ENCODE results near the gene ADNP2.

Gene ADNP2, protein sequence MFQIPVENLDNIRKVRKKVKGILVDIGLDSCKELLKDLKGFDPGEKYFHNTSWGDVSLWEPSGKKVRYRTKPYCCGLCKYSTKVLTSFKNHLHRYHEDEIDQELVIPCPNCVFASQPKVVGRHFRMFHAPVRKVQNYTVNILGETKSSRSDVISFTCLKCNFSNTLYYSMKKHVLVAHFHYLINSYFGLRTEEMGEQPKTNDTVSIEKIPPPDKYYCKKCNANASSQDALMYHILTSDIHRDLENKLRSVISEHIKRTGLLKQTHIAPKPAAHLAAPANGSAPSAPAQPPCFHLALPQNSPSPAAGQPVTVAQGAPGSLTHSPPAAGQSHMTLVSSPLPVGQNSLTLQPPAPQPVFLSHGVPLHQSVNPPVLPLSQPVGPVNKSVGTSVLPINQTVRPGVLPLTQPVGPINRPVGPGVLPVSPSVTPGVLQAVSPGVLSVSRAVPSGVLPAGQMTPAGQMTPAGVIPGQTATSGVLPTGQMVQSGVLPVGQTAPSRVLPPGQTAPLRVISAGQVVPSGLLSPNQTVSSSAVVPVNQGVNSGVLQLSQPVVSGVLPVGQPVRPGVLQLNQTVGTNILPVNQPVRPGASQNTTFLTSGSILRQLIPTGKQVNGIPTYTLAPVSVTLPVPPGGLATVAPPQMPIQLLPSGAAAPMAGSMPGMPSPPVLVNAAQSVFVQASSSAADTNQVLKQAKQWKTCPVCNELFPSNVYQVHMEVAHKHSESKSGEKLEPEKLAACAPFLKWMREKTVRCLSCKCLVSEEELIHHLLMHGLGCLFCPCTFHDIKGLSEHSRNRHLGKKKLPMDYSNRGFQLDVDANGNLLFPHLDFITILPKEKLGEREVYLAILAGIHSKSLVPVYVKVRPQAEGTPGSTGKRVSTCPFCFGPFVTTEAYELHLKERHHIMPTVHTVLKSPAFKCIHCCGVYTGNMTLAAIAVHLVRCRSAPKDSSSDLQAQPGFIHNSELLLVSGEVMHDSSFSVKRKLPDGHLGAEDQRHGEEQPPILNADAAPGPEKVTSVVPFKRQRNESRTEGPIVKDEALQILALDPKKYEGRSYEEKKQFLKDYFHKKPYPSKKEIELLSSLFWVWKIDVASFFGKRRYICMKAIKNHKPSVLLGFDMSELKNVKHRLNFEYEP

GRCh38 chr18:80108739-80109675, at the start of gene ADNP2:
ADNP2 (plus strand) TSS chr18:80109262; CDS start chr18:80117543, 8,281 bp downstream.
- peak; percentile 95 to 98 for DNase-seq (ENCODE audit: low read depth in 2 of 2)
- peak within 1 kb of the TSS; percentile 75 for H3K4me3 ChIP-seq (replicated peaks in 1 of 2; ENCODE audit: low read depth in 2 of 2, low read length in 2 of 2)
- TF ChIP-seq, protein P1, sequence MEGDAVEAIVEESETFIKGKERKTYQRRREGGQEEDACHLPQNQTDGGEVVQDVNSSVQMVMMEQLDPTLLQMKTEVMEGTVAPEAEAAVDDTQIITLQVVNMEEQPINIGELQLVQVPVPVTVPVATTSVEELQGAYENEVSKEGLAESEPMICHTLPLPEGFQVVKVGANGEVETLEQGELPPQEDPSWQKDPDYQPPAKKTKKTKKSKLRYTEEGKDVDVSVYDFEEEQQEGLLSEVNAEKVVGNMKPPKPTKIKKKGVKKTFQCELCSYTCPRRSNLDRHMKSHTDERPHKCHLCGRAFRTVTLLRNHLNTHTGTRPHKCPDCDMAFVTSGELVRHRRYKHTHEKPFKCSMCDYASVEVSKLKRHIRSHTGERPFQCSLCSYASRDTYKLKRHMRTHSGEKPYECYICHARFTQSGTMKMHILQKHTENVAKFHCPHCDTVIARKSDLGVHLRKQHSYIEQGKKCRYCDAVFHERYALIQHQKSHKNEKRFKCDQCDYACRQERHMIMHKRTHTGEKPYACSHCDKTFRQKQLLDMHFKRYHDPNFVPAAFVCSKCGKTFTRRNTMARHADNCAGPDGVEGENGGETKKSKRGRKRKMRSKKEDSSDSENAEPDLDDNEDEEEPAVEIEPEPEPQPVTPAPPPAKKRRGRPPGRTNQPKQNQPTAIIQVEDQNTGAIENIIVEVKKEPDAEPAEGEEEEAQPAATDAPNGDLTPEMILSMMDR (IDR thresholded peaks at IDR 0.05; ENCODE audit: low read depth, low read length) = no peak

DNA sequence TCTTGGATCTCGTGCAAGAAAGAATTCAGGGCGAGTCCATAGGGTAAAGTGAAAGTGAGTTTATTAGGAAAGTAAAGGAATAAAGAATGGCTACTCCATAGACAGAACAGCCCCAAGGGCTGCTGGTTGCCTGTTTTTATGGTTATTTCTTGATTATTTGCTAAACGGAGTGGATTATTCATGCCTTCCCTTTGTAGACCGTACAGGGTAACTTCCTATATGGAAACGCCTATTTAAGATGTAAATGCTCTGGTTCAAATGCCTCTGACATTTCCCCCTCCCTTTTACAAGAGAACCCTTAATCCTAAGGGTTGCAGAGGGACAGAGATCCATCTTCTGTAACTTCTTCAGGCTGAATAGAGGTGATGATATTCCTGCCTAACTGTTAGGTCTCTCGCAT, 49.1 kb upstream of the ADNP2 start:
- no peak for DNase-seq (ENCODE audit: low read depth in 2 of 2)
- TF ChIP-seq, protein P1 (IDR thresholded peaks at IDR 0.05; ENCODE audit: low read depth, low read length) = no peak
- H3K4me3 ChIP-seq (replicated peaks in 1 of 2; ENCODE audit: low read depth in 2 of 2, low read length in 2 of 2) = no peak overlapping the region

GRCh38 chr18:80065705-80066104, 43.4 kb upstream of the ADNP2 start:
- TF ChIP-seq, protein P1 (IDR thresholded peaks at IDR 0.05; ENCODE audit: low read depth, low read length) = no peak
- no peak for DNase-seq (ENCODE audit: low read depth in 2 of 2)
- no peak overlapping the region for H3K4me3 ChIP-seq (replicated peaks in 1 of 2; ENCODE audit: low read depth in 2 of 2, low read length in 2 of 2)

DNA sequence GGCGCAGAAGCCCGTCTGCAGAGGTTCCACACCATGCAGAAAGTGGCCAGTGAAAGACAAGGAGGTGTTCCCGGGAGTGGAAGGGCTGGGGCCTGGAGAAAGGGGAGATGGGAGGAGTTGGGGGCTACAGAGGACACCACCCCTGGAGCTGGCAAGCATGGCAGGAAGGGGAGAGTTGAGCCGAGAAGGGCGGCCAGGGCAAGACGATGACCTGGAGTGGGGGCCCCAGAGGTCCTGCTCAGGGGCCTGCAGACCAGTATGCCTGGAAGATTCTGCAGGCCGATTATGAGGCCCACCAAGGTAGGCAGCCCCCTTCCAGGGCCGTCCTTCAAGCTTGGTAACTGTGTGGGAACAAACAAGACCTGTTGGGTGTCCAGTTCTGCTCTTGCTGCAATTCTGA, 41.7 kb upstream of the ADNP2 start:
- no peak for DNase-seq (ENCODE audit: low read depth in 2 of 2)
- TF ChIP-seq, protein P1 (IDR thresholded peaks at IDR 0.05; ENCODE audit: low read depth, low read length) = no peak
- no peak overlapping the region for H3K4me3 ChIP-seq (replicated peaks in 1 of 2; ENCODE audit: low read depth in 2 of 2, low read length in 2 of 2)

DNA sequence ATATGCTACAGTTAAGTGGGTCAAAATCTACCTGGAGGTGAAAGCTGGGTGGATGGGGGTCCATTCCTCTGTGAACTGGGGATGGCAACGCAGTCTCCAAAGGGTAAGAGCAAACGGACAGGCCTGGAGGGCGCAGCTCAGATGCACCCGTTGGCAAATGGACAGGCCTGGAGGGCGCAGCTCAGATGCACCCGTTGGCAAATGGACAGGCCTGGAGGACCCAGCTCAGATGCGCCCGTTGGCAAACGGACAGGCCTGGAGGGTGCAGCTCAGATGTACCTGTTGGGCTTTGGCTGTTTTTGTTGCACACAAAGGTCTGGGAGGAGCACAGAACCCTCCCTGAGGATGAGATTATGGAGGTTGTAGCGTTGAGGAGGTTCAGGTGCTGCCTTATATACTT, 41.2 kb upstream of the ADNP2 start:
- no peak for DNase-seq (ENCODE audit: low read depth in 2 of 2)
- H3K4me3 ChIP-seq (replicated peaks in 1 of 2; ENCODE audit: low read depth in 2 of 2, low read length in 2 of 2) = no peak overlapping the region
- TF ChIP-seq, protein P1 (IDR thresholded peaks at IDR 0.05; ENCODE audit: low read depth, low read length) = no peak

Data from cardiac fibroblast (primary cell).